ENCODE measurements around the gene GFRA4. TPM values are rescaled to one million over a fixed set of nuclear protein-coding genes. Genes with fewer than 3 reads are reported as not detected.
A peak's percentile ranks its signal among the peaks of the same experiment; 100 is the strongest.

The GFRA4 gene
- polyA plus RNA-seq, 2 of the 4 experiments (the other 2 are of a cell fraction) = not detected

- no peak overlapping the region for H3K4me2 ChIP-seq
- ChIA-PET CTCF (interaction anchor here (0.7 to 61.5 kb wide), 6 partner anchors 10 to 135 kb away, joined by 4 to 2233 read pairs (median 8); partner anchors contain the start of genes ADAM33, ADISSP, HSPA12B and SIGLEC1), POLR2A (no interaction called here)
- no peak overlapping the region for H3K4me3 ChIP-seq
- DNase-seq (ENCODE audit: low read depth in 1 of 2, low spot score in 1 of 2) = no peak
- TF ChIP-seq MAX (IDR thresholded peaks at IDR 0.05) (no peak), POLR2AphosphoS2 (conservative IDR thresholded peaks at IDR 0.05; ENCODE audit: low read length) (no peak), CTCF (IDR thresholded peaks at IDR 0.05) (no peak), ESRRA (IDR thresholded peaks at IDR 0.05; ENCODE audit: borderline replicate concordance, low read length) (no peak), CEBPB (IDR thresholded peaks at IDR 0.05) (no peak), ZNF302 (CRISPR knock-in tag; IDR thresholded peaks at IDR 0.05) (no peak), KDM1A (IDR thresholded peaks at IDR 0.05; ENCODE audit: low read depth) (no peak), POLR2A (IDR thresholded peaks at IDR 0.05; ENCODE audit: low read length) (no peak), NR3C1 (IDR thresholded peaks at IDR 0.05) (no peak), FOXS1 (CRISPR knock-in tag; IDR thresholded peaks at IDR 0.05) (no peak), TP53 (CRISPR knock-in tag; IDR thresholded peaks at IDR 0.05) (no peak), JUNB (IDR thresholded peaks at IDR 0.05) (no peak)
- peak; percentile 32 to 42; a peak in 3 of 6 replicates for ATAC-seq
- no peaks in the 10 kb centered on the region for H3K4me1 ChIP-seq
- FAIRE-seq = no peak
- H3K9me3 ChIP-seq = 0 out of 3 replicates have a peak, but pooled peaks cover 2% of the 10 kb centered on the region
- no peak overlapping the region for H3K27ac ChIP-seq
- 49% methylated on average over 18 of the region's 18 CpGs for WGBS (ENCODE audit: missing lambda C conversion rate)
Measured at GRCh38 chr20:3697588-3698305, 34.5 kb upstream of the GFRA4 start.

- no peak for DNase-seq (ENCODE audit: low read depth in 1 of 2, low spot score in 1 of 2)
- Histone ChIP-seq H3K4me2 (no peak overlapping the region), H3K4me3 (no peak overlapping the region), H3K27ac (no peak overlapping the region), H3K9me3 (0 out of 3 replicates have a peak, but pooled peaks cover 2% of the 10 kb centered on the region), H3K4me1 (no peaks in the 10 kb centered on the region)
- POLR2A ChIA-PET = no interaction called here
- WGBS (ENCODE audit: missing lambda C conversion rate) = 43% methylated on average over 12 of the region's 15 CpGs
- no peak; a peak in 1 of 6 replicates for ATAC-seq
- CTCF ChIA-PET = interaction anchor here (0.7 to 61.5 kb wide), 6 partner anchors 10 to 147 kb away, joined by 3 to 2233 read pairs (median 5); partner anchors contain the start of genes ADAM33, ADISSP, HSPA12B and SIGLEC1
- no peak for TF ChIP-seq REST (IDR thresholded peaks at IDR 0.05)
- TF ChIP-seq ESRRA (IDR thresholded peaks at IDR 0.05; ENCODE audit: borderline replicate concordance, low read length) = no peak
- no peak for TF ChIP-seq NFE2L2 (conservative IDR thresholded peaks at IDR 0.05; ENCODE audit: low read length)
- no peak for TF ChIP-seq CBX8 (IDR thresholded peaks at IDR 0.05)
- TF ChIP-seq GATA3 (IDR thresholded peaks at IDR 0.05; ENCODE audit: borderline replicate concordance) = no peak
- no peak for TF ChIP-seq TP53 (CRISPR knock-in tag; IDR thresholded peaks at IDR 0.05)
- no peak for TF ChIP-seq HOXB13 (CRISPR knock-in tag; IDR thresholded peaks at IDR 0.05; ENCODE audit: low read depth)
- TF ChIP-seq PHF8 (IDR thresholded peaks at IDR 0.05; ENCODE audit: borderline replicate concordance, low read depth) = no peak
- no peak for TF ChIP-seq ZNF302 (CRISPR knock-in tag; IDR thresholded peaks at IDR 0.05)
- no peak for TF ChIP-seq JUN (IDR thresholded peaks at IDR 0.05)
- no peak for TF ChIP-seq HOXB5 (CRISPR knock-in tag; IDR thresholded peaks at IDR 0.05)
- no peak for TF ChIP-seq KDM5A (IDR thresholded peaks at IDR 0.05)
- TF ChIP-seq CHD2 (IDR thresholded peaks at IDR 0.05; ENCODE audit: low read length, partially characterized antibody) = no peak
- TF ChIP-seq EP300 (IDR thresholded peaks at IDR 0.05) = no peak
- no peak for TF ChIP-seq FOXS1 (CRISPR knock-in tag; IDR thresholded peaks at IDR 0.05)
- TF ChIP-seq SMC3 (IDR thresholded peaks at IDR 0.05) = no peak
- no peak for TF ChIP-seq RCOR1 (IDR thresholded peaks at IDR 0.05; ENCODE audit: low read depth, low read length)
- TF ChIP-seq ZSCAN20 (CRISPR knock-in tag; IDR thresholded peaks at IDR 0.05) = no peak
- no peak for FAIRE-seq
Measured at GRCh38 chr20:3696745-3697587, 33.8 kb upstream of the GFRA4 start.
